PFSK-1 (cell line): ENCODE data around the gene STK32B.

Experiments
- POLR2AphosphoS5 ChIP-seq: IDR thresholded peaks from 2 replicates; pipeline ENCODE4 v1.6.1; 2012; ENCODE audit warnings: low read depth, mild to moderate bottlenecking, control low read depth, low read length, moderate library complexity
- REST ChIP-seq, 2 experiments: IDR thresholded peaks; 2 replicates each; pipeline versions ENCODE4 v1.6.1 to v1.8.0; 2011 to 2012; ENCODE audit warnings: low read depth in 2 of 2, low read length in 2 of 2, control low read depth in 1 of 2, inconsistent platforms in 1 of 2, mild to moderate bottlenecking in 1 of 2, moderate library complexity in 1 of 2; ENCODE audit not compliant: insufficient read depth in 1 of 2
- SIN3A ChIP-seq: IDR thresholded peaks from 2 replicates; pipeline ENCODE4 v1.6.1; 2012; ENCODE audit warnings: mild to moderate bottlenecking, low read length, moderate library complexity, borderline replicate concordance; ENCODE audit not compliant: insufficient read depth
- TAF1 ChIP-seq: IDR thresholded peaks from 2 replicates; pipeline ENCODE4 v1.6.1; 2012; ENCODE audit warnings: low read length, control low read depth, borderline replicate concordance; ENCODE audit not compliant: insufficient read depth

GRCh38 chr4:5355846-5356245 is 304.6 kb downstream of the STK32B start:
- TF ChIP-seq TAF1 (no peak), REST (IDR thresholded peaks at IDR 0.05; ENCODE audit: insufficient read depth in 1 of 2, low read depth in 2 of 2, low read length in 2 of 2) (no peak), POLR2AphosphoS5 (no peak), SIN3A (no peak)
